ENCODE data around the gene DNAJC16.

Gene DNAJC16

DNA sequence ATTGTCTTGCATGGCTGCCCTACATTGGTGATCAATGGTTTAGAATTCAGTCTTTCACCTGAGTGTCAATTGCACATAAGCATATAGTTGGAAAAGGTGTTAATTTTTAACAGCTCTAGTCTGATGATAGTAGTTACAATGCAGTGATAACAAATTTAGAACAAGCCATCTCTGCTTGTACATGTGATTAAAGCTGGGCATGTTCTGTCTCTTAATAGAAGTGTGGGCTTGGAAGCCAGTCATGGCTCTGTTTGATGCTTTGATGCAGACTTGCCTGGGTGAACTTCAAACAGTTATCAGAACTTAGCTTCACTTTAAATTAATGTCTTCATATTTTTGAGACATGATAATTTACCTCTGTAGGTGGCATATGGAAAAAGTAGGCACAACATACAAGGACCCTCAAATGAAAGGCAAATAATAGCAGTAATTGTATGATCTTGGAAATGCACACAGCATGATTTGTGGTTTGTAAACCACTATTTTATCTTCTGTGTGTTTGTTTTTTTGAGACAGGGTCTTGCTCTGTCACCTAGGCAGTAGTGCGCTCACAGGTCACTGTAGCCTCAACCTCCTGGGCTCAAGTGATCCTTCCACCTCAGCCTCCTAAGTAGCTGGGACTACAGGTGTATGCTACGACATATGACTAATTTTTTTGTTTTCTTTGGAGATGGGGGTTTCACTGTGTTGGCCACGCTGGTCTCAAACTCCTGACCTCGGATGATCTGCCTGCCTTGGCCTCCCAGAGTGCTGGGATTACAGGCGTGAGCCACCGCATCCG, 94.4 kb downstream of the DNAJC16 start:
- no peak for DNase-seq (ENCODE audit: low spot score)

DNA sequence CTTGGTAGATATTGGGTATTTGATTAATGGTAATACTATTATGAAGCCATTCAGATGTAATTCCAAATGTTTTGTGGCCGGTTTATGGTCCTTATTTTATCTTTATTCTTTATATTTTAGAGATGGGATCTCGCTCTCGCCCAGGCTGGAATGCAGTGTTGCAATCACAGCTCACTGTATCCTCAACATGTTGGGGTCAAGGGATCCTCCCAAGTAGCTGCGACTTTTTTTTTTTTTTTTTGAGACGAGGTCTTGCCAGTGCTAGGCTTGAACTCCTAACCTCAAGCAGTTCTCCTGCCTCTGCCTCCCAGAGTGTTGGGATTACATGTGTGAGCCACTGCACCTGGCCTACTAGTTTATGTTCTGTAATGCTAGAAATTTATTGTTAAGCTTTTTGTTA, 95.3 kb downstream of the DNAJC16 start:
- DNase-seq (ENCODE audit: low spot score) = no peak

DNA sequence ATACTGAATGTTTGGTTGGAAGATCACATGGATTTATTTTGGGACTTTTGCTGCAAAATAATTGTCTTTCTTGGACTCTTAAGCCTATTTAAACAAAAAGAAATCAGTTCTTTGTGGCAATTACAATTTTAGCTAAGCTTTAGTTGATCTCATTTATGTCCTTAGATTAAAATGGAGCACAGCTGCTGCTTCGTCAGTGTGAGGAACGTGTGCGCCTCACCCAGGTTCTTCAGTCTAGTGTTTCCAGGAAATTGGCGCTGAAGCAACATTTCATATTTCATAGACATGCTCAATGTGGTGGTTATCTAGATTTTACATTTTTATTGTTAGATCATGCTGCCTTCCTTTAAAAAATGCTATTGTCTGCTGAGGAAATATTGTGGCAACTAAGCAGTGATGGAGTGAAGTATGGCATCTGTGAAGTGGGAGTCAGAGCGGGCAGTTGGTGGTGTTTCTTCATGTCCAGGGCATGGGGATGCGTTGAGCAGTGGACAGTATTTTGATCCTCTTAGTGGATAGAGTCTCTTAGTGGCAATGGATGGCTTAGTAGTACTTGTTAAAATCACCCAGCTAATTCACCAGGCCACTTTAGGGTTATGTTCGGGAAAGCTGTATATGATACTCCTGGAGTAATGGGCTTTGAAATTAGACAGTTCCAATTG, 96.2 kb downstream of the DNAJC16 start:
- no peak for DNase-seq (ENCODE audit: low spot score)

- no peak for DNase-seq (ENCODE audit: low spot score)
Measured at GRCh38 chr1:15623435-15623834, 96.8 kb downstream of the DNAJC16 start.

DNA sequence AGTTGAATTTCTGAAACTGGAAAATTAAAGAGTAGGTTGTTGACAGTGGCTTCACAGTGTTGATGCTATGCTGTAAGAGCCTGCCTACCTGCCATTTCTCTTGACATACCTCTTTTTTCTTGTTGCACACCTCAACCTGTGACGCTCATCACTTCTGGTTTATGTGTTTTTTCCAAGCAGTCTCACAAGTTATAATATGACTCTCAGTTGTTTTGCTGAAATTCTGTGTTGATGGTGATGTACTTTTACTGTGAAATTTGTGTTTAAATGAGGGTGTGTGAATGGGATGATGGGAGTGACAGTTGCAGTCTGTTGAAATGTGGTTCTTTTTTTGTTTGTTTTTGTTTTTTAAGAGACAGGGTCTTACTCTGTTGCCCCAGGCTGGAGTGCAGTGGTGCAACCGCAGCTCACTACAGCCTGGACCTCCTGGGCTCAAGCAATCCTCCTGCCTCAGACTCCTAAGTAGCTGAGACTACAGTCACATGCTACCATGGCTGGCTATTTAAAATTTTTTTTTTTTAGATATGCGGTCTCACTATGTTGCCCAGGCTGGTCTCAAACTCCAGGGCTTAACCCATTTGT, 97.6 kb downstream of the DNAJC16 start:
- no peak for DNase-seq (ENCODE audit: low spot score)

DNA sequence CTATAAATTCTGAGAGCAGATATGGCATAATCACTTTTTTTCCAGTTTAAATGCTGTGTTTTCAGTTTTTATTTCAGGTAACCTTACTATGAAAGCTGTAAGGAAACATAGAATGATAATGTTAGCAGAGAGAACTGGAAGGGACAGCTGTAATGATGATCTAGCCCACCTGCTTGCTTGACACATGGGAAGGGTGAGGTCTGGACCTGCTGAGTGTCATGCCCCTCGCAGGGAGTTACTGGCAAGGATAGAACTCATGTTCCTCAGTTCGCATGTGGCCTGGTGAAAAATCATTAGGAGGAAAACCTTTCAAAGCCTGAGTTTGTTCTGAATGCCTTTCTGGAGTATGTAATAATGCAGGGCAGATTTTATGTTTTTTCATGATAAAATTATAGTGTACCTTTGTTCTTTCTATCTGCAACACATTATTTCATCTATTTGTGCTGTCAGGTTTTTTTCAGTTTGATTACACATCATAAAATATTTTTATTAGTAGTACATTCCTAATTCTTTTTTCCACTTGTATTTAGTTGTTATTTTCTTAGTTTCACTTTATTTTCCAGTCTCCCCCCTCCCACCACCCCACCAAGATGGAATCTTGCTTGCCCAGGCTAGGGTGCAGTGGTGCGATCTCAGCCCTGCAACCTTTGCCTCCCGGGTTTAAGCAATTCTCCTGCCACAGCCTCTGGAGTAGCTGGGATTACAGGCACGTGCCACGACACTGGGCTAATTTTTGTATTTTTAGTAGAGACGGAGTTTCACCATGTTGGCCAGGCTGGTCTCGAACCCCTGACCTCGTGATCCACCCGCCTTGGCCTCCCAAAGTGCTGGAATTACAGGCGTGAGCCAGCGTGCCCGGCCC, 98.6 kb downstream of the DNAJC16 start:
- no peak for DNase-seq (ENCODE audit: low spot score)
